ENCODE measurements around the gene APIP. TPM values are rescaled to one million over a fixed set of nuclear protein-coding genes. Genes with fewer than 3 reads are reported as not detected.
A peak's percentile ranks its signal among the peaks of the same experiment; 100 is the strongest.

The APIP gene, protein sequence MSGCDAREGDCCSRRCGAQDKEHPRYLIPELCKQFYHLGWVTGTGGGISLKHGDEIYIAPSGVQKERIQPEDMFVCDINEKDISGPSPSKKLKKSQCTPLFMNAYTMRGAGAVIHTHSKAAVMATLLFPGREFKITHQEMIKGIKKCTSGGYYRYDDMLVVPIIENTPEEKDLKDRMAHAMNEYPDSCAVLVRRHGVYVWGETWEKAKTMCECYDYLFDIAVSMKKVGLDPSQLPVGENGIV
- 24.6 TPM for total RNA-seq
- long read RNA-seq, partial matches to known transcripts, result 0 of 8 reads
- long read RNA-seq, other reads (novel, unspliced or antisense), result 2 of 8 reads

GRCh38 chr11:34916015-34916842 is at the start of gene APIP, which contains the start of gene PDHX:
Gene APIP (minus strand): TSS chr11:34916379. CDS start chr11:34916284, 95 bp downstream.
Gene PDHX (plus strand): TSS chr11:34916618. CDS start chr11:34916656, 38 bp downstream.
- intact Hi-C loops (cut with DNase I), result loop anchor here (10.0 kb wide), 1 partner anchor 169 kb away; no protein-coding TSS in a partner anchor
- peak; percentile 97 for ATAC-seq

DNA sequence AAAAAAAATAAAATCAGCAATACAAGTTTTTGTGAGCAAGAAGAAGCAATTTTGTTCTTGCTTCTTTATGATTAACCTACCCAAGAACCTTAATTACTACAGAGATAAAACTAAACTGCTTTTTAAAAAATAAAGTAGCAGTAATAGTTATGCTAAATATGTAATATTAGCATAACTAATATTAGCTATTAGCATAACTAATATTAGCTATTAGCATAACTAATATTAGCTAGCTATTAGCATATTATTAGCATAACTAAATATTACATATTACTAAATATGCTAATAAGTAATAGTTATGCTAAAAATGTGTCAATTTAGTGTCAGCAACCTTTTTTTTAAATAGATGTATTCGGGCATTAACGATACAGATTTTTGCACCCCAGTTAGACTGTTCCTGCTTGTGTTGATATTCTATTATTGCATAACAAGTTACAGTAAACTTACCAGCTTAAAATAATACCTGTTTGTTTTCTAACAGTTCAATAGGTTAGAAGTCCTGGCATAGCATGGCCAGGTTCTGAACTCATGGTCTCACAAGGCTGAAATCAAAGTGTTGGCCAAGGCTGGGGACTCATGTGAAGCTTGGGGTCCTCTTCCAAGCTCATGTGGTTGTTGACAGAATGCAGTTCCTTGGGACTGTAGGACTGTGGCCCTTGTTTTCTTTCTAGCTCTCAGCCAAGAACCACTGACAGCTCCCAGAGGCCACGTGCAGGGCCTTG is 48.6 kb upstream of the APIP start:
- ATAC-seq (no peak), DNase-seq (ENCODE audit: missing footprints) (no peak)
- intact Hi-C loops (cut with DNase I), result no loop called here

More at GRCh38 chr11:34916015-34916842, at the start of gene APIP, which contains the start of gene PDHX:
- peak; percentile 98 for DNase-seq (ENCODE audit: missing footprints)

- DNase-seq (ENCODE audit: missing footprints) (no peak), ATAC-seq (no peak)
- intact Hi-C loops (cut with DNase I), result no loop called here
Measured at GRCh38 chr11:34963351-34963750, 47.2 kb upstream of the APIP start.

DNA sequence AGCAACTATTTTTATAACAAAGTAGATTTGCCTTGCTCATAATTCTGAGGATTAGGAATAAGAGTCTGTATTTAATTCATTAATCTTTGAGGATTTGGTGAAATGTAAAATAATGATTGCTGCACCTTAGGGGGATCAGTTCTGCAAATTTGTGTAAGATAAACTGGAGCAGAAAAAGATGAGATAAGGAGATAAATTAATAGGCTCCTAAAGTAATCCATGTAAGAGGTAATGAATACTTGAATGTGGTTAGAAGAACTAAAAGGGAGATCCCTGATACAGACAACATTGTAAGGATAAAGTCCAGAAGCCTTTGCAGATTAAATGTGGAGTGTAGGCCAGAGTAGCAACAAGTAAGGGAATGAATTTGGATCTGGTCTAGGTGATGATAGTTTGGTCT is 45.9 kb upstream of the APIP start:
- intact Hi-C loops (cut with DNase I), result no loop called here
- DNase-seq (ENCODE audit: missing footprints) (no peak), ATAC-seq (no peak)

GRCh38 chr11:34960277-34960676 is 44.1 kb upstream of the APIP start:
- DNase-seq (ENCODE audit: missing footprints) (no peak), ATAC-seq (peak; percentile 48)
- intact Hi-C loops (cut with DNase I), result no loop called here

DNA sequence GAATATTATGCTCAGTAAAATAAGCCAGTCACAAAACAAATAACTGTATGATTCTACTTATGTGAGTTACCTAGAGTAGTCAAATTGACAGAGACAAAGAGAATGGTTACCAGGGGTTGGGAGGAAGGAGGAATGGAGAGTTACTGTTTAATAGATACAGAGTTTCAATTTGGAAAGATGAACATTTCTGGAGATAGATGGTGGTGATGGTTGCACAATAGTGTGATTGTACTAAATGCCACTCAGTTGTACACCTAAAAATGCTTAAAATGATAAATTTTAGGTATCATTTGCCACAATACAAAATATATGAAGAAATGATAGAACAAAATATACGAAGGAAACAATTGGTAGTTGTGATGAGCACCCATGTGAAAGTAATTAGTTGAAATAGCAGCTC is 43.6 kb upstream of the APIP start:
- intact Hi-C loops (cut with DNase I), result no loop called here
- ATAC-seq (no peak), DNase-seq (ENCODE audit: missing footprints) (no peak)

- intact Hi-C loops (cut with DNase I), result no loop called here
- DNase-seq (ENCODE audit: missing footprints) (no peak), ATAC-seq (no peak)
Measured at GRCh38 chr11:34957606-34958005, 41.4 kb upstream of the APIP start.

GRCh38 chr11:34957206-34957605 is 41.0 kb upstream of the APIP start:
- intact Hi-C loops (cut with DNase I), result no loop called here
- no peak for DNase-seq (ENCODE audit: missing footprints)
- ATAC-seq, result no peak

- intact Hi-C loops (cut with DNase I), result no loop called here
- no peak for ATAC-seq
- DNase-seq (ENCODE audit: missing footprints), result no peak
Measured at GRCh38 chr11:34953955-34954354, 37.8 kb upstream of the APIP start.

- ATAC-seq, result peak; percentile 26
Measured at GRCh38 chr11:34948696-34949095, 32.5 kb upstream of the APIP start.

DNA sequence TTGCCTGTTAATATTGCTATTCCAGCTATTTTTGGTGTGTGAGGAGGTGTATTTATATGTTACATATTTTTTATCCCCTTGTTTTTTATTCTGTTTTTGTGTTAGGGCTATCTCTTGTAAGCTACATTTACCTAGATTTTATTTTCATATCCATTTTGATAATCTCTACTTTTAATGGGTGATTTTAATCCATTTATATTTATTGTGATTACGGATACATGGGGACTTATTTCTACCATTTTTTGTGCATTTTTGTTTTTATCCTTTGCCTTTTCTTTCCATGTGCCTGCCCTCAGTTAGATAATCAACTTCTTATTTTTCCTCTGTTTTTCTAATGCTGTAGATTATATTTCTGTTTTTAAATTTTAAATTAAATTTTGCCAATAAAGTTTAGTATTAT is 28.5 kb upstream of the APIP start:
- no peak for DNase-seq (ENCODE audit: missing footprints)

More at GRCh38 chr11:34948696-34949095, 32.5 kb upstream of the APIP start:
- intact Hi-C loops (cut with DNase I), result no loop called here
- no peak for DNase-seq (ENCODE audit: missing footprints)

DNA sequence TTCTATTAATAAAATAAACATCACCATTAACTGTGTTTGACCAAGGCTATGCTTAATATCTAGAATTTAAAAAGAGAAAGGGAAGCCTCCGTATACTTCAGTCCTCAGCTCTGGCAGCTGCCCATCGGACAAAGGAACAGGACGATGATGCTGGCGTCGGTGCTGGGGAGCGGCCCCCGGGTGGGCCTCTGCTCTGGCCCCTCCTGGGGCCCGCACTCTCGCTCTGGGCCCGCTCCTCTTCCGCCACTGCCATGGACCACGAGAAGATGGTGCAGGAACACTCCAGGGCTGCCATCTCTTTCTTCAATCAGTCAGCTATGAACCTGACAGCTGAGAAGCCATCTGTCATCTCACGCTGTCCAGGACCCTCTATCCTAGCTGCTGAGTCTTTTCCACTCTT is 25.5 kb upstream of the APIP start:
- DNase-seq (ENCODE audit: missing footprints), result no peak
- intact Hi-C loops (cut with DNase I), result no loop called here
- no peak for ATAC-seq

More for the DNA sequence above, 28.5 kb upstream of the APIP start:
- ATAC-seq, result no peak
- intact Hi-C loops (cut with DNase I), result no loop called here

GRCh38 chr11:34940026-34940677 is 24.0 kb upstream of the APIP start:
- DNase-seq (ENCODE audit: missing footprints), result no peak
- intact Hi-C loops (cut with DNase I), result no loop called here
- ATAC-seq, result no peak

GRCh38 chr11:34938611-34939010 is 22.4 kb upstream of the APIP start:
- DNase-seq (ENCODE audit: missing footprints) (no peak), ATAC-seq (no peak)
- intact Hi-C loops (cut with DNase I), result no loop called here

DNA sequence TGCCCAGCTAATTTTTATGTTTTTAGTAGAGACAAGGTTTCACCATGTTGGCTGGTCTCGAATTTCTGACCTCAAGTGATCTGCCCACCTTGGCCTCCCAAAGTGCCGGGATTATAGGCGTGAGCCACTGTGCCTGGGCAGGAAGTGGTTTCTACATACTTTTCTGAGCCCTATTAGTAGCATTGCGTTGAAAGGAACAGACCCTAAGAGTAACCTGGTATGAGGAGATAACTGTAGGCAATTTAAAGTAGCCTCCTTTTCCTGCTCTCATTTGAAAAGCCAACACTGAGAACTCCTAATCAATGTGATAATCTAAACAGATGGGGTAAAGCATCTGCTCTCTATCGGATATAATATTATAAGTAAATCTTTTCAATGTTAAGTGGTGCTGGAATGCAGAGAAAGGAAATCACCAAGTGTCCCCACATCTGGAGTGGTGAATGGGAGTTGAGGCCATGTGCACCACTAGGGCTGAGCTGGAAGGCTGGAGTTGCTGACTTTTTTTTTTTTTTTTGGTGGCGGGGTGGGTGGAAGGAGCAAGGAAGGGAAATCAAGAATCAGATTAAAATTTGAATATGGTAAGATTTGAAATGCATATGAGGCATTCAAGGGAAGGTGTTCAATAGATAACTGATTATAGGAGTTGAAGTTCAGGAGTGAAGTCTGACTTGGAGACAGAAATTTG is 20.9 kb upstream of the APIP start:
- DNase-seq (ENCODE audit: missing footprints), result no peak
- ATAC-seq, result no peak
- intact Hi-C loops (cut with DNase I), result no loop called here

DNA sequence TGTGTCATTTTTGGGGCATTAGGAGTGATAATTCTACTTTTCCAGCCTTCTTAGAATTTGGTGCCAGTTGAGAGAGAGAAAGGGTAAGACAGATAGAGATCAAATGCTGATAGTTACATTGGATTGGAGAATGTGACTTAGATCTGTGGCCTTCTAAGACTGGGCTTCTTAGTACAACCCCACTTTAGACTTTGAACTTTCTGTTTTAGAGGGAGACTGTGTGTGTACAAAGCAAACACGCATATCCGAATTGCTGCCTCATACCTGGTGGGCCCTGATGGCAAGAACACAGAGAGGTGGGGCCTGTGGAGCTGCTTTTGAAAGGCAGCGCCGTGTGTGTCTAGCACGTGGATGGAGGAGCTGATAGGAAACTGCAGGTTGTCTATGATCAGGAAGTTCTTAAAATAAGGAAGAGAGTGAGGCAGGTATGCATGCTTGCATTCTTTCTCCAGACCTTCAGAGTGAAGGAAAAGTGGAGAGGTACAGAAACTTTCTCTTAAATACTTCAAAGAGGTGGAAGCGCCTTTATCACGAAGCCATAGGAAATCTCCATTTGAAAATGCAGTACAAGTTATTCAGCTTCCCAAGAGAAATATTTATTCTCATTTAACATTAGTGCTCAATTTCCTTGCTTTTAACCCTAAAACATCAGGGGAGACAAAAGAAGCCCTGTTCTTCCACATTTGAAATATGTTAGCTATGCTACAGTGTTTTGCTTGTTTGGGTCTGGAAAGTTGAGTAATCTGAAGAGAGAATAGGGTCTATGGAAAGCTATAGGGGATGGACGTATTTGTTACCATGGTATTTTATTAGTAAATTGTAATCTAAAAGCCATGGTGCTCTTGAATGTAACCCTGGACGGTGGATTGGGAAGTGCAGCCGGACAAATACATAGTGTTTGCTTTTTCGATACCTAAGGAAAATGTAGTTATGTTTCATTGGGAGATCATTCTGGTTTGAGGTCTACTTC is 13.9 kb upstream of the APIP start:
- no peak for DNase-seq (ENCODE audit: missing footprints)
- intact Hi-C loops (cut with DNase I), result loop anchor here (10.0 kb wide), 1 partner anchor 555 kb away; no protein-coding TSS in a partner anchor
- ATAC-seq, result no peak
